Cortex of kidney (tissue), 1 donor: ENCODE results near the gene RANBP9.

ENCODE experiments used
- DNase-seq: peaks from one replicate; lab custom pipeline; 2025; lab: John Stamatoyannopoulos, UW

RANBP9 gene

DNA sequence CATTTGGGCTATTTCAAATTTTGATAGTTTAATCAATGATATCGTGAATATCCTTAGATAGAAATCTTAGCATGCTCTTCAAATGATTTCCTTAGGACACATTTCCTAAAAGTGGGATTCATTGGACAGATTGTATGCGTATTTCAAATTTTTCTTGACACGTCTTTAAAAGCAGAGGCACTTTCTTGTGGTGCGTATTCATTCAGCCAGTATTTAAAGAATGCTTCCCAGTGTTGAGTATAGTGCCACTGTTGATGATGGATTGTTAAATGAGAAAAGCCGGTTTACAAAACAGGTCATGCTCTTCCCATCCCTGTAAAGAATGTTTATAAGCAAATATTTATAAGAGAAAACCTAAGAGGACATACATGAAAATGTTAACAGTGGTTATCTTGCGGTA is 111.6 kb downstream of the RANBP9 start:
- no peak for DNase-seq

DNA sequence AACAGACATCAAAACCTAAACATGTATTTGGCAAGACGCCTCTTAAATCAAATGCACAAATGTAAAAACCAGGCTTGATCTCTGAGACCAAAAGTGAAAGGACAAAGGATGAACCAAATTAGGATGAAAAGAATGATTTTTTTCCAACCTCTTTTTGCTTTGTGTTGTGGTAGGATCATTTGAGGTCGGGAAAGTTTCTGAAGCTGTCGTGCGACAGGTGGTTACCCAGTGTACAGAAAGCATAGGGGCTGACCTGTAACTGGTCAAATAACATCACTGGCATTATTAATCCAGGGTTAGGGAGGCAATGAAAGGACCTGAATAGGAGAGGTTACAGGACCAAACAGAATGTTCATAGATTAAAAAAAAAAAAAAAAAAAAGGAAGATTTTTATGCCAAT is 114.6 kb downstream of the RANBP9 start:
- DNase-seq: no peak

DNA sequence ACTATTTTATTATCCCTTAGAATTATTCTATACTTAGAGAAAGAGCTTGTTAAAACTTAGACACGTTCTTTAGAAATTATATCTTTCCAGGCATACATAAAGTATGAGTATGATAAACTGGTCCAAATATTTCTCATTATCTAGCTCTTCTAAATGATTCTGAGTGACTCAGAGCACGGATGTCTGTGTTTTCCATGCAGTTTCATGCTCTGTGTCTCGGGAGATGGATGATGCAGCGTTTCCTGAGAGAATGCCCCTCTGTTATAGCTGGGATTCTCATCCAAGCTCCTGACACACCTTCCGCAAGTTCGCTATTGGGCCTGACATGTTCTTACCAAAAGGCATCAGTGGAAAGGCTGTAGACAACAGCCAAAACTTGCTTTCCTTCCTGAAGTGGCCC is 117.9 kb downstream of the RANBP9 start:
- DNase-seq: no peak

DNA sequence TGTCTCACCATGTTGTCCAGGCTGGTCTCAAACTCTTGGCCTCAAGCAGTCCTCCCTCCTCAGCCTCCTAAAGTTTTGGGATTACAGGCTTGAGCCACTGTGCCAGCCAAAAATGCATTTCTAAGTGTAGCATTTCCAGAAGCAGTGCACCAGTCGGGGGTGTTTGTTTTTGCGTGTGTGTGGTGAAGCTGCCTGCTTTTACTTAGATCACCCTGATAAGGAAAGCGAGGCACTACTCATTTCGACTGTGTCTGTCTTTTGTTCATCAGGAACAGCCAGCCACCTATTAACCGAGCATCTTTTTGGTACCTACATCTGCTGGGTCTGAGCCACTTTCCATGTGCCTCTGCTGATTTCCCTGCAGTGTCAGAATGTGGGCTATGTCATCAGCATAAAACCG is 118.5 kb downstream of the RANBP9 start:
- DNase-seq: no peak

- no peak for DNase-seq
Observed at GRCh38 chr6:13591205-13591921, 120.3 kb downstream of the RANBP9 start.

GRCh38 chr6:13590574-13591153 is 121.0 kb downstream of the RANBP9 start:
- no peak for DNase-seq

DNA sequence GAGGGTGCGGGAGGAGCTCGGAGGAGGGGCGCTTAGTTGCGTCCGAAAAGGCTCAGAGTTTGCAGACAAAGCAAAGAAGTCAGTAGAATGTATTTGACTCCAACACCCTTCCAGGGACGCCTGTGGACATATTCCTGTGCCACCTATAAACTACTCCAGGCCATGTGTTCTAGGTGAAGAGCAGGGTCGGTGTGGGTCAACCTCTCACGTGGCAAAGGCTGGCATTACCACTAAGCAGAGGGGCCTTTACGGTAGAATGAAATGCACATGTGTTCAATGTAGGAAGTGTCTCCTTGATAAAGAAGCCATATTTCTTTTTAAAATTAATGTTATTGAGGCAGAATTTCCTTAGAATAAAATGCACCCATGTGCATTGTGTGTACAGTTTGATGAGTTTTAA is 121.8 kb downstream of the RANBP9 start:
- DNase-seq: no peak

DNA sequence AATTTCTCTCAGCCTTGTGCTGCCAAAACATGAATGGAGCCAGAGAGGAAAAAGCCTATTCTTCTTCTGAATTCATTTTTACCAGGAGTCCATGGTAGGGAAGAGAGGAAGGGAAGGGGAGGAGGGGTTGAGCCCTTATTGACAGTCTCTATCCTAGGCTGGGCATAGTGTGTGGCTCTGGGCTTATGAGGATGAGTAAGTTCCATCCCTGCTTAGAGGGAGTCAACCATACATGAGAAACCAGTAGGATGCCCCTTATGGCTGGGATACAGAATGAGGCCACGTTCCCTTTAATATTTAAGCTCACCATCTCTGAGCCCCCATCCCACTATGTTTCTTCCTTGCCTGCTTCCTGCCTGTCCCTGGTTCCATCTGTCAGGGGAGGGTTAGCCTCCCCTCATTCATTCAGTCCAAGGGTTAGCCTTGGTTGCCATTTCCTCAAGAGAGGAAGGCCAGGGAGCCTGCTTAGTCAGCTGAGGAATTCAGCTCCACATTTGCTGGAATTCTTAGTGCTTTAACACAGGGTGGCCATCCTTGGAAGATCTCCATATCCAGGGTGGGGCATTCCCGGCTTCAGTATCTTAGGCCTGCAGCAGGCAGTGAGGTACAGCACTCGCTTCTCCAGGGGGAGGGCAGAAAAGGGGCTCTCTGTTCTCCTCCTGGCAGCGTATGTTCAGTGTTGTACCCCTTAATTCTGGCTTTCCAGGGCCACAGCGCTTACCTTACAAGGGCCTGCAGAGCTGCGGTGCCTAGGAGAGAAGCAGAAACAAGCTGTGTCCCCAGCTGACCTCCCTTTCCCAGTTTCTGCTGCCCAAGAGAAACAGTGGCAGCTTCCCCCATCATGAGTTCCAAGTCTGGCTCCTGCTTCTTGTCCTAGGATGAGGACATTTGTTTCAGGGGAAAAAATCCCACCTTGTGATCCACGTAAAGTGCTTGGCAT is 124.8 kb downstream of the RANBP9 start:
- no peak for DNase-seq

DNA sequence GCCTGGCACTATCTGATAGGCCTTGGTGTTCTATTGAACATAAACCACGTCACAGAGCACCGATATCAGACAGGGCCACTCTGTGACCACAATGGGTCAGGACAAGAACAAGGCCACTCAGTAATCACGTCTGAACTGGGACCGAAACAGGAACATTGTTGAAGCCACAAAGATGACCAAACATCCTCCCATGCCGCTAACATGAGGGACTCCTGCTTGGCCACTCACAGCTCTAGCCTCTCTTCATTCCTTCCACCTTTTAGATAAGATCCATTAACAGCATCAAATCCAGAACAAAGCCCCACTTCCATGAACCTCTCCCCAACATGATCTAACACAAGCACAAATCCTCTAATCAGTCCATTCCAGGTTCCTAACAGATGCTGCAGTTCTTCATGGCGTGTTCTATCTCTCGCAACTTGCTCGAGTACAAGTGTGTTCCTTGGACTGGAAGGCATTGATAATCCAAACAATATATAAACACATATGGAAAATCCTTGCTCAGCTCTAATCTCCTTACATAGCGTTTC is 129.9 kb downstream of the RANBP9 start:
- DNase-seq: no peak

- no peak for DNase-seq
Observed at GRCh38 chr6:13579911-13580310, 131.7 kb downstream of the RANBP9 start.

DNA sequence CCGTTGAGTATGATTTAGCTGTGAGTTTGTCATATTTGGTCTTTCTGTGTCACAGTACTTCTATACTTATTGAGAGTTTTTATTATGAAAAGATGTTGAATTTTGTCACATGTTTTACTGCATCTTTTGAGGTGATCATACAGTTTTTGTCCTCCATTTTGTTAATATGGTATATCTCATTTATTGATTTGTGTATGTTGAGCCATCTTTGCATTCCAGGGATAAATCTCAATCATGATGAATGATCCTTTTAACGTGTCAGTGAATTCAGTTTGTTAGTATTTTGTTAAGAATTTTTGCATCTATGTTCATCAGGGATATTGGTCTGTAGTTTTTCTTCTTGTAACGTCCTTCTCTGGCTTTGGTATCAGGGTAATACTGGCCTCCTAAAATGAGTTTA is 133.7 kb downstream of the RANBP9 start:
- no peak for DNase-seq

DNA sequence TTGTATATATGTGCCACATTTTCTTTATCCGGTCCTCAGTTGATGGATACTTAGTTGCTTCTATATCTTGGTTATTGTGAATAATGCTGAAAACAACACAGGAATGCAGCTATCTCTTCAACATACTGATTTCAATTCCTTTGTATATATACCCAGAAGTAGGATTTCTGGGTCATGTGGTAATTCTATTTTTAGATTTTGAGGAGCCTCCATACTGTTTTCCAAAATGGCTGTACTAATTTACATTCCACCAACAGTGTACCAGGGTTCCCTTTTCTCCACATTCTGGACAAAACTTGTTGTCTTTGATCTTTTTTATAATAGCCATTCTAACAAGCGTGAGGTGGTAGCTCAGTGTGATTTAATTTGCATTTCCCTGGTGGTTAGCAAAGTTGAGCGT is 135.6 kb downstream of the RANBP9 start:
- DNase-seq: no peak

DNA sequence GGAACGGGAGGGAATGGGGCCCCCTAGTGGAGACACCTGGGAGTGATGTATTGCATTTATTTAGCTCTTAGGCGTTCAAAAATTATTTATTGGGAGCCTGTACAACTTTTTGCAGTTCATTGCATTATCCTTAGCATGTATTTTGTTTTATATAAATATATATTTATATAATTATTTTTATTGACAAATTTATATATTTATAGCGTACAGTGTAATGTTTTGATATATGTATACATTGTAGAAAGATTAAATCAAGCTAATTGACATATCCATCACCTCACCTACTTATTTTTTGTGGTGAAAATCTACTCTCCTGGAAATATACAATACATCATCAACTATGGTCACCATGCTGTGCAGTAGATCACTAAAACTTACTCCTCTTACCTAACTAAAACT is 136.3 kb downstream of the RANBP9 start:
- DNase-seq: no peak

DNA sequence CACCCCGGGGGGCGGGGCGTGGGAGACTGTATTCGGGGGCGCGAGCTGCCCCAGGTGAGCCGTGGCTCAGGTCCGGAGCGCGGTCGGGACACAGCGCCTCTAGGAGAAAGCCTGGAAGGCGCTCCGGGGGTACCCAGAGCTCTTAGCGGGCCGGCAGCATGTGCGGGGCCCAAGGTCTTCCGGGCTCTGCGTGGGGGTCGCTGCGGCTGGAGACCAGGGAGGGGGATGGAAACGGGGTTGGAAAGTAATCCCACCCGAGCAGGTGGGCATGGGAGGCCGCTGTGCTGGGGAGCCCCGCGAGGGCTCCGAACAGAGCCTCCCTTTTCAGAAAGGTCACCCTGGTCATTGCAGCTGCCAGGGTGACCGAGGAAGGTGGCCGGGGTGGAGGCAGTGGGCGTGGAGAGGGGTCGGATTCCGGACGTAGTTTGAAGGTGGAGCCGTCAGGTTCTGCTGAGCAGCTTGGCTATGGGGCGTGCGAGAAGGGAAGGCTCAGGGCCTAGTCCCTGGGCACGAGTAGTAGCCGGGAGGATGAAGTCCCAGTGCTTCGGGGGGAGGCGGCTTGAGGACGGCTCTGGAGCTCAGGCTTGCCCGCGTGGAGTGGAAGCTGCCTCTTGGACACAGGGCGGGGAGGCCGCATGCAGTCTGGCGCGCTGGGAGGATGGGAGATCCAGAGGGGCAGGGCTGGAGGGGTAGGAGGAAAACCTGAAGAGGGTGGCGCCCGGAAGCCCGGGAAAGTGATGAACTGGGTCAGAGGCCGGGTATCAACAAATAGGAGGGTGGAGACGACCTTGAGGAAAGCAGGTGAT is 136.9 kb downstream of the RANBP9 start, which contains the start of gene SIRT5:
TSS of gene SIRT5 (plus strand) at position 31 of the 806 bp plus-strand sequence. CDS start 9,510 bp downstream, outside the sequence.
- no peak for DNase-seq

- peak; percentile 77 for DNase-seq
Observed at GRCh38 chr6:13574149-13574570, 137.5 kb downstream of the RANBP9 start.

DNA sequence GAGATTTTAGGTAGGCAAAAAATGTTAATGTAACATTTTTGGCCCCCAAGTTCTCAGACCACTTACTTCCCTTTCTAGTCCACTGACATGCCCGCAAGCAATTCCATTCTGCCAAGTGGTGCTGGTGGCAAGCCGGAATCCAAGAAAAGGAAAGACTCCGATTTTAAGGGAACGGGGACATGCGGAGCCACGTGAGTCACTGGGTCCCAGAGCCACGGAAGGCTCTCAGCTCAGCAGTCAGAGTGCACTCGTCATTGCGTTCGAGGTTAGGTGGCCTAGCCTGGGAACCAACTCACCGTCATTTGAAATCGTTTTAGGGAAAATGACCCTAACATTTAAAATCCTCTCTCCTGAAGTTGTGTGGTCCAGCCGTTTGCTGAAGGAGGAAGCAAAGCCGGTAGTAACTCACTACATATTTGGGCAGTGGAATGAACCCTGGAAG is 137.9 kb downstream of the RANBP9 start:
- DNase-seq: no peak

- DNase-seq: no peak
Observed at GRCh38 chr6:13572951-13573654, 138.5 kb downstream of the RANBP9 start.

- no peak for DNase-seq
Observed at GRCh38 chr6:13572240-13572639, 139.4 kb downstream of the RANBP9 start.
